Suppressor macrophage treated with lipopolysaccharide for 4 hours (primary cell): ENCODE results near the gene CDC14A.
"Not testable (repeated sequence)": the region's sequence is repeated elsewhere in the genome, so short reads cannot be mapped to it uniquely, and the experiment has no call there.

ENCODE experiments used
- DNase-seq: peaks from one replicate; pipeline ENCODE4 v3.0.0-alpha.2; 2020

The CDC14A gene

GRCh38 chr1:100335436-100335835, 16.9 kb upstream of the CDC14A start:
- no peak for DNase-seq

GRCh38 chr1:100337878-100338277, 14.4 kb upstream of the CDC14A start:
- DNase-seq = not testable (repeated sequence)

GRCh38 chr1:100339735-100340134, 12.6 kb upstream of the CDC14A start:
- DNase-seq = not testable (repeated sequence)

- no peak for DNase-seq
Observed at GRCh38 chr1:100340494-100340893, 11.8 kb upstream of the CDC14A start.

- no peak for DNase-seq
Observed at GRCh38 chr1:100342348-100342747, 10.0 kb upstream of the CDC14A start.

GRCh38 chr1:100343897-100344296, 8.4 kb upstream of the CDC14A start:
- no peak for DNase-seq

GRCh38 chr1:100344774-100345173, 7.5 kb upstream of the CDC14A start:
- no peak for DNase-seq

- no peak for DNase-seq
Observed at GRCh38 chr1:100346387-100346786, 5.9 kb upstream of the CDC14A start.

GRCh38 chr1:100347009-100347966, 5.0 kb upstream of the CDC14A start:
- no peak for DNase-seq

GRCh38 chr1:100348549-100349144, 3.7 kb upstream of the CDC14A start:
- DNase-seq = no peak

GRCh38 chr1:100349246-100349645, 3.1 kb upstream of the CDC14A start:
- no peak for DNase-seq

- DNase-seq = no peak
Observed at GRCh38 chr1:100350787-100351094, 1.6 kb upstream of the CDC14A start.

- DNase-seq = peak; percentile 90
Observed at GRCh38 chr1:100351095-100351887, 1.0 kb upstream of the CDC14A start.

GRCh38 chr1:100353071-100353801, 930 bp downstream of the CDC14A start:
- peak; percentile 29 for DNase-seq

- no peak for DNase-seq
Observed at GRCh38 chr1:100353988-100354387, 1.7 kb downstream of the CDC14A start.

GRCh38 chr1:100354971-100355394, 2.7 kb downstream of the CDC14A start:
- DNase-seq = no peak

- no peak for DNase-seq
Observed at GRCh38 chr1:100358210-100358609, 5.9 kb downstream of the CDC14A start.

GRCh38 chr1:100359139-100359538, 6.8 kb downstream of the CDC14A start:
- peak; percentile 45 for DNase-seq

GRCh38 chr1:100360790-100361510, 8.6 kb downstream of the CDC14A start:
- no peak for DNase-seq

GRCh38 chr1:100361511-100362089, 9.3 kb downstream of the CDC14A start:
- DNase-seq = no peak

- DNase-seq = no peak
Observed at GRCh38 chr1:100362821-100363466, 10.6 kb downstream of the CDC14A start.
